Right kidney (tissue), 9 donors: ENCODE results near the gene METTL21C.
A peak's percentile ranks its signal among the peaks of the same experiment; 100 is the strongest.

Source experiments
- DNase-seq: peaks from one replicate; pipeline ENCODE4 v3.0.0-alpha.2; 2016
- long read RNA-seq, 8 donors: transcript quantifications; one replicate each; lab custom pipeline, GENCODE V29; 2026

Gene METTL21C
- long read RNA-seq, donor 1 = 0 reads
- long read RNA-seq, donor 2 = 0 reads
- long read RNA-seq, donor 3 = 0 reads
- long read RNA-seq, donor 4 = 0 reads
- long read RNA-seq, donor 5 = 0 reads
- long read RNA-seq, donor 6 = 0 reads
- long read RNA-seq, donor 7 = 0 reads
- long read RNA-seq, donor 8, partial matches to known transcripts = 0 of 1 reads
- long read RNA-seq, donor 8, other reads (novel, unspliced or antisense) = 0 of 1 reads

DNA sequence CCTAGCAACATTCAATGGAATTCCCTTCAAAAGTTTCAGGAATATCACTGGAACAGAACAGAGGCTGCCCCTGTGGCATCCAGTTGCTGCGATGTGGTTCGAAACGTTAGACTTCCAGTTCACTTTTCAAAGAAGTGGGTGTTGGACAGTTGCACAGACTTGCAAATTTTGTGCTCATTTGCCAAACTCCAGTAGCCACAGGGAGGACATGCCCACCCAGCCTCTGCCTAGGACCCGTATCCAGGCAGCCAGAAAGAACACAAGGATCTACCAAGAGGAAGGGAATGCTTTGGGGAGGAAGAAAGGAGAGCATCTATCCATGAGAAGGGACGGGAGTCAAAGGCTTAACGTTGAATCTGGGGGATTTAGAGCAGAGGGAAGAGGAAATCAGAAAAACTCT is at the start of gene METTL21C:
METTL21C (minus strand) TSS at position 108 of the 400 bp plus-strand sequence. CDS start 546 bp downstream, outside the sequence.
- no peak for DNase-seq

GRCh38 chr13:102742506-102742905 is 47.7 kb upstream of the METTL21C start:
- no peak for DNase-seq

- no peak for DNase-seq
Measured at GRCh38 chr13:102742101-102742500, 47.3 kb upstream of the METTL21C start.

- DNase-seq = no peak
Measured at GRCh38 chr13:102729560-102730270, 34.9 kb upstream of the METTL21C start.

DNA sequence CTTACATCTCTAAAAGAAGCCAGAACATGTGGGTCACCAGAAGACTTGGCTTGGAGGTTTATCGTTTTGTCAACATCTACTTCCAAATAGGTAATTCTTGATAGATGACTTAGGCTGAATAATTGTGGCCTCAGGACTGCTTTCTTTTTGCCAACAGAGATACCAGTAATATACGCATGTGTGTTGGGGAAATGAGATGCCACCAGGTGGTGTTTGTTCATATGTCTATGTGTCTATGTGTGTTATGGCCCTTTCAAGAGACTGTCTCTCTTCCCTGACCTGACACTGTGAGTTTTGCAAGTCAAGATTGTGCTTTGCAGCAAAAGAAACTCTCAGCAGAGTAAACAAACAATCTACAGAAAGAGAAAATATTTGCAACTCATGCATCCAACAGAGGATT is 31.6 kb upstream of the METTL21C start:
- no peak for DNase-seq

GRCh38 chr13:102724923-102725322 is 30.1 kb upstream of the METTL21C start:
- peak; percentile 19 for DNase-seq

GRCh38 chr13:102721800-102722231 is 27.0 kb upstream of the METTL21C start:
- DNase-seq = no peak

DNA sequence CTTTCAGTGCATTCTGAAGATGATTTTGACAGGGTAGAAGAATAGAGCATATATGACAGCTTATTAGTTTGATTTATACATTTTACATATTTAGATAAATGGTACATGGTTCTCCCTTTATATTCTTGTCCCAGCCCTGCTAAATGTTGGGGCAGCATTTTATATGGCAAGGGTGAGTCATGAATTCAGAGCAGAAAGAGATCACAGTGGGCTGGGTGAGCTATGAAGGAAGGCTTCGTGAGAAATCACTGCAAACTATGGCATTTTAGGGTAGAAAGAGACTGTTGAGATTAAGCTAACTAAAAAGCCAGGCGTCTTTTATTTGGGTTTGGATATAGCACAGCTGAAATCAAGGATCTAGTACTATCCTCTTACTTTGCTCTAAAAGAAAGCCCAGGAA is 23.9 kb upstream of the METTL21C start:
- DNase-seq = no peak

GRCh38 chr13:102715447-102715846 is 20.6 kb upstream of the METTL21C start:
- DNase-seq = no peak

DNA sequence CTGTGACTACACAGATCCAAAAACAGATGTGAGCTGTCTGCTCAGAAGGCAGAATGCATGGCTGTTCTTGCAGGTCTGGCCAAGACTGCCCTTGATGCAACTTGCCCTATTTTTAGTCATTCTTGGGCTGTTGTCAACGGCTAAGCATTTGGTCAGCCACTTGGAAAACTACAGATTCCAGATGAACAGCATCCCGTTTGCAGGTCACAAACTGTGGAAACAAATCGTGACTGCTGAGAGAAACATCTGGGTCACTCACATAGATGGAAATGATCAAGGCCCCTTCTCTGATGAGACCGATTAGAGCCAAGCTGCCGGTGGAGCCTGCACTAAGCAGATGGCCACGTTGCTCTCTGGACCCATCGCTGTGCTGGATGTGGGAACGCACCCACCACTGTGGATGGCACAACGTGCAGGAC is 15.4 kb upstream of the METTL21C start:
- no peak for DNase-seq

GRCh38 chr13:102709536-102709935 is 14.7 kb upstream of the METTL21C start:
- DNase-seq = no peak

DNA sequence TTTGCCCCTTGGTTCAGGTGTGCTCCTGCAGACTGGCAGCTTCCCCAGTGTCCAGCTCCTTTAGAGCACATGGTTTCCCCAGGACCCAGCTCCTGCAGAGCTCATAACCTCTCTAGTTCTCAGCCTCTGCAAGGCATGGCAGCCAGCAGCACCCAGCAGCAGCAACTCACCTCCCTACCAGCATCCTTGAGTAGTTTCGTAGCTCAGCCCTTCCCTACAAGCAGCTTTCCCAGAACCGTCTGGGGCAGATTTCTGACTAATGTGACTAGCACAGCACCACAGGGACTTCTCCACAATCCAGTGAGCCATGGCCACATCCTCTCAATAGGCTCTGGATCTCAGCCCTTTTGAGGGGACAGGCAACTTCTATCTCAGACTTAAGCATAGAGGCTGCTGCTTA is 14.1 kb upstream of the METTL21C start:
- DNase-seq = no peak

DNA sequence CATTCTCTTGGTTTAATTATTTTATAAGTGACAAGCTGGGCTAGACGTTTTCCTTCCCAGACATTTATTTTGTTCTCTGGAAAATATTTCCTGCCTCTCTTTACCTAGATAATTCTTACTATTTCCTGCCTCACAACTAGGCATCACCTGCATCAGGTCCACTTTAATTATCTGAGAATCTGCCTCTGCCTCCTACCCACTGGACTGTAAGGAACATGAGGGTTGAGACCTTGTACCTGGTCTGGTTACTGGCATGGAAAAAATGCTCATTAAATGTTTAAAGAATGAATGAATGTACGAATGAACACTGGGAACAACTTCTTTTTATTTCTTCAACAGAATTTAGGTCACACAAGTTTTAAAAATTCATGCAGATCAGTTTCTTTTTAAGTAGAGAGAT is 13.4 kb upstream of the METTL21C start:
- DNase-seq = no peak

- no peak for DNase-seq
Measured at GRCh38 chr13:102707467-102707866, 12.6 kb upstream of the METTL21C start.

DNA sequence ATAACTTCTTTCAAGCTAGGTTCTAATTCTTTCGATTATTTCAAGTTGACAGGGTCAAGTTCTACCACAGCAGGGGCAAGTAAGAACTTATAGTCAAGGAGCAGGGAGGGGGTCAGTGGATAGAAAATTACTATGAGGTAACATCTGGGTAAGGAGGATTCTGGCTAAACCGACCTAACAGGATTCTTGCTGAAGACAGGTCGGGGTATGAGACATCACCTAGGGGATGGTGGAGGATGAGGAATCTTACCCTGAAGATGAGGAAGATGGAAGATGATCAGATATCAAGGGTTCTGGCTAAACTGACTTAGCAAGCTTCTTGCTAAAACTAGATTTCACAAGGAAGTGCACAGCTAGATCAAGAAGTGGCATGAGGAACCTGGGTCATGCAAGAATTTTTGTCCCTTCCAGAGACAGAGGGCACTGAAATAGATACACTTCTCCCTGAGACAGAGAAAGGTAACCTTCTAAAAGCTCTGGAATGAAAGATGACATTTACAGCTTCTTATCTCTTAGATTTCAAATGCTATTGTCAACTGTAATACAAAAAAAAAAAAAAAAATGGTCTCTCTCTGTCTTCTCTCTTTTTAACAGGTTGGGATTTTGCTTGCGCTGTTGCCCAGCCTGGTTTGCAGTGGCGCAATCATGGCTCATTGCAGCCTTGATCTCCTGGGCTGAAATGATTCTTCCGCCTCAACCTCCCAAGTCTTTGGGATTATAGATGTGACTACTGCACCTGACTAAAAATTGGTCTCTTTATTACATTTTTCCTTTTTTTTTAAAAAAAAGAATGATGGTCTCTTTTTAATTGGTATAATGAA is 9.6 kb upstream of the METTL21C start:
- DNase-seq = no peak

DNA sequence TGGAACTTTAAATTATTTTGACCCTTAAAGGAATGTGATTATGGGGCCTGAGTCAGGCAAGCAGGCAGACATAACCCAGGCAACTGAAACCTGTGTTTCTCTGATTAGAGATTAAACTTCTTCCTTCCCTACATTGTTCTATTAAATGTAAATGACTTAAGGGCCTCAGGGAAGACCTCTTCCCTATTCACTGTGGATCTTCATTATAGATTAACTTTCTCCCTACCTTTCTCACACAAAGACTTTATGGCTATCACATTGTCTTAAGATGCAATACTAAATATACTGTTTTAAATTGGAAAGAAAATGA is 8.8 kb upstream of the METTL21C start:
- no peak for DNase-seq

DNA sequence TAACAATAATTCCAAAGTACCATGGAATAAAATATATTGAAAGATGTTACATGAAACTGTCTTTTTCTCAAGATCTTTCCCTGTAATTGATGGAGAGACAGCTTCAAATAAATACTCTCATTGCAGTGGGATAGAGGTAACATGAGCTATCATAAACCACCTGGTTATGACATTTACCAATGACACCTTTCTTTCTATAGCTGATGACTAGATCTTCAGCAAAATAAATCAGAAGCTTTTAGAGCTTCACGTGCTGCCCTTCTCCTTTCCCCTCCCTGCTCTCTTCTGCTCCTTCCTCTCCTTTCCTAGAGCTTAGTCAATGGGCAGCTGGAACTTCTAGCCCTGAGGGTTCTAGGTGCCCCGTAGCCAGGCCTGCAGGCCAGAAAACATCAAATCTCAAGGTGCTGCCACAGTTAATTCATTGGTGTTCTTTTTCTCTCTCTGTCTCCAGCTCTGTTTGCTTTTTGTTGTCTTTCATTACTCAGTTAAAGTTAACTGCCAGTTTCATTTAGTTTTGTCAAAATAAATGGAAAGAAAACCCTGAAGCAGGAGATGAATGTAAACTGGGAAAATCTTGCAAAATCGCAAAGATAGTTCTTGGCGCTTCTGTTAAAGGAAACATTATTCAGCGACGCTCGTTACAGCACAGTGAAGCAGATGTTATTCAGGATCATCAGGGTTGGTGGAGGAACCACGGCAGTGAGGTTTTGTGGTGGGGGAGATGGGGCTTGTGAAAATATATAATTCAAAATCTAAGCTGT is 8.3 kb upstream of the METTL21C start:
- no peak for DNase-seq

DNA sequence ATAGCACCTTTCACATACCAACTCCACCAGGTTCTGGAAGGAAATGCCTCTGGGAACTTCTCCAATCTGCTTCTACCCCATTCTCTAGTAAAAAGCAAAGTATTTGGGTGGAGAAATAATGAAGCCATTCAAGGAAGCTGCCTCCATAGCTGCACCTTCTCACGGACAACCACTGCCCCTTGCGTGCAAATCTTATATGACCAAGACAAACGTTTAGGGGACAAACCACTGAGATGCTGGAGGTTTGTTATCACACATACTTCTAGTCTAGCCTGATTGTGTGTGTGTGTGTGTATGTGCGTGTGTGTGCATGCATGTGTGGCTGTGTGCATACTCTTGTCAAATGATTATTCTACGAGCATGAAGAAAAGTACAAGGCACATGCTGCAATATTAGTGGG is 6.5 kb upstream of the METTL21C start:
- no peak for DNase-seq

DNA sequence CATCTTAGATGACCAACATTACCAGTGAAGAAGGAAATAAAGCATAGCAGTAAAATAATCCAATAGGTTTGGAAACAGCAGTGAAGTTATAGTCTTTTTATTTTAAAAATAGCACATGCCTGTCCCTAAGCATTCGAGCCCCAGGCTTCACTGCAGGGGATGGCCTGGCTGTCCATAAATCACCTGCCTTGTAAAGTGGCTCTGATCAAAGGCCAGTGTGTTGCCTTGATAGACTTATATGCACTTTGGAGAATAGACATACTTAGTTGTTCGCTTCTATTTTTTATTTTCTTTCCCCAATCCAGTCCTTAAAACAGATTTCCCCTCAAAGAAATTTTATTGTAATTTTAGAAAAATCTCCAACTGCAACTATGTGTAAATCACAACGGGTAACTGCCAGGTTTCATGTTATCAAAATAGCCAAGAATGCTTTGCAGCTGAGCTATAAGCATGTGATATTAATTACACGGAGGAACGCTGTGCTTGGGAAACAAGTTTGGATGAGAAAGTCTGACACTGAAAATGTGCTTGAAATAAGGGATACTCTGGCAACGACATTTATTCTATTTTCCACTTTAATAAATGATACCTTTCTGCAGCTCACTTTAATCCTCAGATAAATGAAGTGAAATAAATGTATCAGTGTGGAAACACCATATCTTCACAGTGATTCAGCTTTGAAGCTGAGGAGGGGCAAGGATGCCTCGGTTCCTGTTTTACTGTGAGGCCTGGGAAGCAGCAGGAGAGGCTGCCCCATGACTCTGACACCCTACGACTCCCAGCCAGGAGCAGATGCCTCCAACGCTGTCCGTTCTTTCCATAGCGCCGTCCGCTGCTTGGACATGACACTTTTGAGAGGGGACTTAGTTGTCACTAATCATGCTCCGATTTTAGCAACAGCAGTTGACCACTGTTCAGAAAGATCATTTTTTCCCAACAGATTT is 5.5 kb upstream of the METTL21C start:
- DNase-seq = no peak

GRCh38 chr13:102699504-102699903 is 4.7 kb upstream of the METTL21C start:
- DNase-seq = no peak

GRCh38 chr13:102698649-102698980 is 3.8 kb upstream of the METTL21C start:
- DNase-seq = no peak
